Osteoblast (primary cell): ENCODE measurements around the gene ATF7IP. TPM values are rescaled to one million over a fixed set of nuclear protein-coding genes. Genes with fewer than 3 reads are reported as not detected.

Experiments used
- DNase-seq: peaks from one replicate; pipeline ENCODE4 v3.0.0; 2011; ENCODE audit warnings: low spot score, mixed read lengths; ENCODE audit not compliant: insufficient read length; ENCODE audit errors: missing footprints
- H2AFZ ChIP-seq: 2 replicates; pipeline ENCODE4 v1.6.0; 2011; ENCODE audit warnings: mild to moderate bottlenecking, low read length
- H3K27ac ChIP-seq: 2 replicates; pipeline ENCODE4 v1.5.1; 2011; ENCODE audit warnings: mild to moderate bottlenecking, low read depth, low read length, moderate library complexity
- H3K27me3 ChIP-seq: 2 replicates; pipeline ENCODE4 v1.6.0; 2012; ENCODE audit warnings: mild to moderate bottlenecking, control low read depth, inconsistent platforms, low read length, moderate library complexity; ENCODE audit not compliant: insufficient read depth
- H3K36me3 ChIP-seq: 2 replicates; pipeline ENCODE4 v1.5.1; 2011; ENCODE audit warnings: mild to moderate bottlenecking, low read length, control low read depth, moderate library complexity; ENCODE audit not compliant: insufficient read depth
- H3K4me1 ChIP-seq: 2 replicates; pipeline ENCODE4 v1.5.1; 2011; ENCODE audit warnings: mild to moderate bottlenecking, low read length, control low read depth, moderate library complexity; ENCODE audit not compliant: insufficient read depth
- H3K4me2 ChIP-seq: 2 replicates; pipeline ENCODE4 v1.6.0; 2011; ENCODE audit warnings: mild to moderate bottlenecking, low read length; ENCODE audit not compliant: insufficient read depth
- H3K4me3 ChIP-seq: fragments of 200-600 bp; sonication (generic); 3 replicates; pipeline ENCODE4 v1.5.1; 2012; ENCODE audit warnings: mild to moderate bottlenecking, low read length, inconsistent platforms; ENCODE audit not compliant: insufficient read depth
- H3K79me2 ChIP-seq: 2 replicates; pipeline ENCODE4 v1.6.0; 2012; ENCODE audit warnings: mild to moderate bottlenecking, low read length, control low read depth, inconsistent platforms; ENCODE audit not compliant: insufficient read depth
- H3K9me3 ChIP-seq: 2 replicates; pipeline ENCODE4 v1.5.1; 2011; ENCODE audit warnings: low read depth, low read length, control low read depth
- H4K20me1 ChIP-seq: 2 replicates; pipeline ENCODE4 v1.6.0; 2012; ENCODE audit warnings: mild to moderate bottlenecking, low read length, control low read depth; ENCODE audit not compliant: insufficient read depth
- total RNA-seq: library from RNA; depleted of rRNA; stranded (reverse); fragments of >200 nt; gene quantifications from 2 replicates; pipeline ENCODE4 v1.2.3, GENCODE V29; 2012
- TF ChIP-seq, protein P1 (sequence below): IDR thresholded peaks from 2 replicates; pipeline ENCODE4 v1.5.1; 2011; ENCODE audit warnings: mild to moderate bottlenecking, low read depth, low read length, moderate library complexity; ENCODE audit errors: extremely low read depth

Gene ATF7IP
- total RNA-seq, 1 donor, result 29.3 TPM

DNA sequence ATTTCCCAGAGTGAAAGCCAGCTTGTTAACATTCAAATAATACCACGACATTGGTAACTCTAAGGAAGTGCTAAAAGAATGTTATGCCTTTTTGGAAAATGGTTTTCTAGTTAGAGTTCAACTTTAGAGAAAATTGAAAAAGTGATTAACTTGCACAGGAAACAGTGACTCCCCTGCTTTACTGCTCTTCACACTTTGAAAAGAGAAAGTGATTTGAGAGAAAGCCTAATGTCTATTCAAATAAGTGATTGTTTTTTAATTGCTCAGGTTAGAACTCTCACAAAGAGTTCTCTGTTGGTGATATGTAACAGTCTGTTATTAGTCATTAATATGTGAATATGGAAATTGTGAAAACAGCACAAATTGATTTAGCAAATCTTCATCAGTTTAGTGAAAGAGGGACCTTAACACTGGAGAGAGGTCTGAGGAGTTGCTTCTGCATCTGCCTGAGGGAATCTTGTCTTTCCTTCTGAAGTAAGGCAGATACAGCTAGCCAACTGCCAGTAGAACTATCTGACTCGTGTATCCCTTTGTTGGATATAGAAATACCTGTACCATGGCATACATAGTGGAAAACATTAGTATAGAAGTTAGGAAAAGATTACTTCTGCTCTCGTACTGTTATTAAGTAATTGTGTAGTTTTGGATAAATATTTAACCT is 25.5 kb downstream of the ATF7IP start:
- no peaks in the 10 kb centered on the region for H3K27me3 ChIP-seq
- H3K9me3 ChIP-seq, result no peaks in the 10 kb centered on the region
- peak overlapping the region; percentile 14 for H3K27ac ChIP-seq
- no peaks in the 10 kb centered on the region for H3K36me3 ChIP-seq
- TF ChIP-seq, protein P1, sequence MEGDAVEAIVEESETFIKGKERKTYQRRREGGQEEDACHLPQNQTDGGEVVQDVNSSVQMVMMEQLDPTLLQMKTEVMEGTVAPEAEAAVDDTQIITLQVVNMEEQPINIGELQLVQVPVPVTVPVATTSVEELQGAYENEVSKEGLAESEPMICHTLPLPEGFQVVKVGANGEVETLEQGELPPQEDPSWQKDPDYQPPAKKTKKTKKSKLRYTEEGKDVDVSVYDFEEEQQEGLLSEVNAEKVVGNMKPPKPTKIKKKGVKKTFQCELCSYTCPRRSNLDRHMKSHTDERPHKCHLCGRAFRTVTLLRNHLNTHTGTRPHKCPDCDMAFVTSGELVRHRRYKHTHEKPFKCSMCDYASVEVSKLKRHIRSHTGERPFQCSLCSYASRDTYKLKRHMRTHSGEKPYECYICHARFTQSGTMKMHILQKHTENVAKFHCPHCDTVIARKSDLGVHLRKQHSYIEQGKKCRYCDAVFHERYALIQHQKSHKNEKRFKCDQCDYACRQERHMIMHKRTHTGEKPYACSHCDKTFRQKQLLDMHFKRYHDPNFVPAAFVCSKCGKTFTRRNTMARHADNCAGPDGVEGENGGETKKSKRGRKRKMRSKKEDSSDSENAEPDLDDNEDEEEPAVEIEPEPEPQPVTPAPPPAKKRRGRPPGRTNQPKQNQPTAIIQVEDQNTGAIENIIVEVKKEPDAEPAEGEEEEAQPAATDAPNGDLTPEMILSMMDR, result no peak
- H3K4me1 ChIP-seq, result peaks cover 37% of the 10 kb centered on the region
- peak overlapping the region; percentile 54 for H3K4me2 ChIP-seq
- no peak overlapping the region for H2AFZ ChIP-seq
- no peak overlapping the region for H3K4me3 ChIP-seq
- peaks cover 88% of the 10 kb centered on the region for H3K79me2 ChIP-seq
- DNase-seq, result no peak
- H4K20me1 ChIP-seq, result no peaks in the 10 kb centered on the region

DNA sequence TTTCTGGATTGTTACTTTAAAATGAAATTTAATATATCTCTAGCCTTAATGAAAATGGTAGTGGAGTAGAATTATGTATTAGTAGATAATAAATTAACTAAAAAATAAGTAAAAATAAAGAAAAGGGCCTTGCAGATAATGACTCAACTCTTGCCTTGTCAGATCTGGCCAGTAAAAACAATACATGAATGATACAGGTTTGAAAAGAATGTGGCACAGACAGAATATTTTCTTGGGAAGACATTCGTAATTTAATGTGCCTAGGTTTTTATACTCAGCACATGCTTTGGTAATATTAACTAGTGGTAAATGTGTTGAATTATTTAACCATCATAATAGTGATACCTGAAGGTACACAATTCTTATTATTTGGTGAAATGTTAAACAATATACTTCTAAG is 28.3 kb downstream of the ATF7IP start:
- peak; percentile 80 for DNase-seq
- Histone ChIP-seq H2AFZ (no peak overlapping the region), H3K4me3 (no peak overlapping the region), H3K4me1 (peaks cover 37% of the 10 kb centered on the region), H3K4me2 (peak overlapping the region; percentile 78), H3K27me3 (no peaks in the 10 kb centered on the region), H4K20me1 (no peaks in the 10 kb centered on the region), H3K36me3 (no peaks in the 10 kb centered on the region), H3K27ac (peak overlapping the region; percentile 81), H3K79me2 (peaks cover 88% of the 10 kb centered on the region), H3K9me3 (no peaks in the 10 kb centered on the region)
- TF ChIP-seq, protein P1, result no peak

DNA sequence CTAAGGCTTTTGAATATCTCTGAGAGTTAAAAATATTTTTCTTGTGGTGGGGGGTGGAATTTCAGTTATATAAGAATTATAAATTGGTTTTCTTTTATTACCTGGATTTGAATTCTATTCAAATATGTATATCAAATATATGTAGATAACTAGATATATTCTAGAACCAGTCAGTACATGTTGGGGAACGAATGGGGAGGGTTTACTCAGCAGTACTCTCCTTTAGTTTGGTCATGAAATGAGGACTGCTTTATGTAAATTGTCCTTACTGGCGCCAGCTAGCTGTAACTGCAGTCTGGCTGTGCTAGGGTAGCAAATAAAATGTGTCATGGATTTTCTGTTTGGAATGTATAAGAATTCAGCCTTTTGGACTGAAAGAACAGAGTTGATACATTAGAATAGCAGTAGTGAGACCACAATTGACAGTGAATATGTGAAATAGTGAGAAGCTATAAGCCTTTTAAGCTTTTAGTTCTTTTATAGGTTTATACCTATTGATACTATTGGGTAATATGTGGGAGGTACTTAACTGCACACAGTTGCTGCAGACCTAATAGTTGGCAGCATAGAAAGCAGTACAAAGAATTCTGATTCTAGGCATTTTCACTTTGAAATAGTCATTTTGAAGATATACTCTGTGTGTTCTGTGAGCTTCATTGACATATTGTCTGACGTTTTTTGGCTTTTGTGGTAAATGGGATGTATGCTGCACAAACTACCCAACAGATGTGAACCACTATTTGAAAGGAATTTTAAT is 29.0 kb downstream of the ATF7IP start:
- Histone ChIP-seq H3K79me2 (peaks cover 88% of the 10 kb centered on the region), H3K4me3 (peak overlapping the region; percentile 37), H3K36me3 (no peaks in the 10 kb centered on the region), H3K27me3 (no peaks in the 10 kb centered on the region), H3K9me3 (no peaks in the 10 kb centered on the region), H3K4me2 (peak overlapping the region; percentile 78), H4K20me1 (no peaks in the 10 kb centered on the region), H3K27ac (peak overlapping the region; percentile 81), H3K4me1 (peaks cover 37% of the 10 kb centered on the region), H2AFZ (no peak overlapping the region)
- peak; percentile 69 for DNase-seq
- TF ChIP-seq, protein P1, result no peak
